Effector memory CD8-positive, alpha-beta T cell (primary cell): ENCODE data around the gene GTPBP6.
"Not testable (repeated sequence)": the region's sequence is repeated elsewhere in the genome, so short reads cannot be mapped to it uniquely, and the experiment has no call there.

Experiments used
- ATAC-seq: fragments of 150-1000 bp; cut with Tn5 transposase; replicated peaks from 2 replicates; pipeline ENCODE4 v1.10.0; 2021; ENCODE audit warnings: mild to moderate bottlenecking, moderate library complexity
- DNase-seq, 3 experiments: peaks; one replicate each; pipeline ENCODE4 v3.0.0; 2021
- H3K27ac Mint-ChIP-seq, 2 donors: one replicate each; pipeline ENCODE4 v1.8.0; 2022; ENCODE audit warnings: mild to moderate bottlenecking in 2 of 2, mixed read lengths in 2 of 2, moderate library complexity in 2 of 2
- H3K27me3 Mint-ChIP-seq, 2 donors: one replicate each; pipeline ENCODE4 v1.8.0; 2022; ENCODE audit warnings: mixed read lengths in 2 of 2
- H3K36me3 Mint-ChIP-seq: one replicate; pipeline ENCODE4 v1.8.0; 2022; ENCODE audit warnings: mild to moderate bottlenecking, moderate library complexity, mixed read lengths; ENCODE audit not compliant: insufficient read depth
- H3K4me1 Mint-ChIP-seq, 2 donors: one replicate each; pipeline ENCODE4 v1.8.0; 2022; ENCODE audit warnings: low read depth in 2 of 2, mixed read lengths in 2 of 2
- H3K4me3 Mint-ChIP-seq, 2 donors: one replicate each; pipeline ENCODE4 v1.8.0; 2022; ENCODE audit warnings: mild to moderate bottlenecking in 2 of 2, mixed read lengths in 2 of 2, moderate library complexity in 2 of 2
- H3K9me3 Mint-ChIP-seq, 2 donors: one replicate each; pipeline ENCODE4 v1.8.0; 2022; ENCODE audit warnings: mixed read lengths in 2 of 2

GTPBP6 gene

DNA sequence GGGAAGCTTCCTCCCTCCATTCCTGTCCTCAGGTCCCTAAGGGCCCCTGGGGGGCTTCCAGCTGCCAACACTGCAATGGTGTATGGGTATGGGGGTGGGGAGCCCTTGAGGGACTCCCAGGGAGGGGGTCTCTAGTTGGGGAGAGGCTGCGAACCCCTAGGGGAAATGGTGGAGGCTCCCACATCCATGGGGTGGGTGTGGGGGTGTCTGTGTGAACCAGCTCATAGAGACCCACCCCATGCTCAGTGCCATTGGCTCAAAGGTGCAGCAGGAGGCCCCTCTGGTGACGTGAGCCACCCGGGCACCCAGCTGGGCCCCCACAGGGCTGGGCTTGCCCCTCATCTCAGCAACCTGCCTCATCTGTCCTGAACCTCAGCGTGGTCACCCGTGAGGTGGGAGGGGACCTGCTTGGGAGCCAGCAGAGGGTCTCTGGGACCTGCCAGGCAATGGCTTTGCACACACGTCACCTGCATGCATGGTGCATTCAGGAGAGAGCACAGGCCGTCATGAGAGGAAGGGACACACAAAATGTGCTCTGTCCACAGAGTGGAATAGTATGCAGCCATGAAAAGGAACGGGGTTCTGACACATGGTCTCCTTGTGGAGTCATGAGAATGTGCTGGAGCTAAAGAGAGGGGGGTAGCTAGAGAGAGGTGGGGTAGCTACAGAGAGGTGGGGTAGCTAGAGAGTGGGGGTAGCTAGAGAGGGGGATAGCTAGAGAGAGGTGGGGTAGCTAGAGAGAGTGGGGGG, 60.1 kb downstream of the GTPBP6 start:
- H3K9me3 Mint-ChIP-seq, result peaks cover 0 to 2% of the 10 kb centered on the region in 2 donors
- no peaks in the 10 kb centered on the region for H3K27me3 Mint-ChIP-seq
- H3K27ac Mint-ChIP-seq, result no peak overlapping the region
- no peak overlapping the region for H3K4me3 Mint-ChIP-seq
- DNase-seq (no peak), ATAC-seq (no peak)
- H3K36me3 Mint-ChIP-seq, result no peaks in the 10 kb centered on the region
- H3K4me1 Mint-ChIP-seq, result peaks cover 3% of the 10 kb centered on the region in 2 donors

- ATAC-seq, result no peak
- no peaks in the 10 kb centered on the region for H3K27me3 Mint-ChIP-seq
- no peak for DNase-seq
- H3K36me3 Mint-ChIP-seq, result no peaks in the 10 kb centered on the region
- no peak overlapping the region for H3K4me3 Mint-ChIP-seq
- H3K27ac Mint-ChIP-seq, result no peak overlapping the region
- peaks cover 3 to 7% of the 10 kb centered on the region in 2 donors for H3K4me1 Mint-ChIP-seq
- peaks cover 2% of the 10 kb centered on the region in 2 donors for H3K9me3 Mint-ChIP-seq
Measured at GRCh38 chrX:257681-258289, 60.8 kb downstream of the GTPBP6 start.

DNA sequence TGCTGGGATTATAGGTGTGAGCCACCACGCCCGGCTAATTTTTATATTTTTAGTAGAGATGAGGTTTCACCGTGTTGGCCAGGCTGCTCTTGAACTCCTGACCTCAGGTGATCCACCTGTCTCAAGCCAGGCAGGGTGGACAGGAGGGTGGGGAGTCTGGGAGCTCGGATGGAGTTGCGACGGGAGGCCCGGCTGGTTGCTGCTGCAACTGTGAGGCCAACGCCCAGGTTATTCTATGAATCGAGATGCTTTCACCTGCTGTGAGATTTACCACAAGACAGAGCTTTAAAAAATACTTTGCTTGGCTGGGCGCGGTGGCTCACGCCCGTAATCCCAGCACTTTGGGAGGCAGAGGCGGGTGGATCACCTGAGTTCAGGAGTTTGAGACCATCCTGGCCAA, 61.5 kb downstream of the GTPBP6 start:
- DNase-seq, H3K4me3 Mint-ChIP-seq, H3K36me3 Mint-ChIP-seq, H3K9me3 Mint-ChIP-seq, H3K27me3 Mint-ChIP-seq, ATAC-seq, H3K27ac Mint-ChIP-seq: not testable (repeated sequence)
- peaks cover 9 to 14% of the 10 kb centered on the region in 2 donors for H3K4me1 Mint-ChIP-seq

- no peak for ATAC-seq
- DNase-seq, result no peak
- Mint-ChIP-seq H3K27me3 (no peaks in the 10 kb centered on the region), H3K4me3 (no peak overlapping the region), H3K27ac (no peak overlapping the region), H3K36me3 (no peaks in the 10 kb centered on the region), H3K9me3 (peaks cover 9 to 12% of the 10 kb centered on the region in 2 donors), H3K4me1 (peaks cover 16 to 23% of the 10 kb centered on the region in 2 donors)
Measured at GRCh38 chrX:255923-256331, 62.7 kb downstream of the GTPBP6 start.
